HepG2 (cell line): Measurements from ENCODE around the gene LRRC45. TPM values are rescaled to one million over a fixed set of nuclear protein-coding genes. Genes with fewer than 3 reads are reported as not detected.

Source experiments
- CEBPB ChIP-seq: IDR thresholded peaks from 2 replicates; pipeline ENCODE4 v1.6.1; 2011; ENCODE audit warnings: low read depth, low read length, improper control_type of control experiment, borderline replicate concordance
- ERF ChIP-seq: IDR thresholded peaks from 2 replicates; pipeline ENCODE4 v1.6.1; 2018; ENCODE audit warnings: missing biosample characterization, missing genetic modification reagents
- GABPB1 ChIP-seq: IDR thresholded peaks from 2 replicates; pipeline ENCODE4 v1.6.1; 2016; ENCODE audit warnings: mild to moderate bottlenecking, missing genetic modification reagents, moderate library complexity, missing compliant biosample characterization
- MBD4 ChIP-seq: IDR thresholded peaks from 2 replicates; pipeline ENCODE4 v1.6.1; 2012; ENCODE audit warnings: low read length, inconsistent platforms, borderline replicate concordance
- MED8 ChIP-seq: sonication (generic); formaldehyde crosslinking; IDR thresholded peaks from 2 replicates; pipeline ENCODE4 v1.8.1; 2023; ENCODE audit warnings: mild to moderate bottlenecking, missing genetic modification reagents; ENCODE audit not compliant: insufficient replicate concordance
- NFIC ChIP-seq: IDR thresholded peaks from 2 replicates; pipeline ENCODE4 v1.6.1; 2012; ENCODE audit warnings: mild to moderate bottlenecking, low read length, inconsistent platforms
- PHF5A ChIP-seq: IDR thresholded peaks from one replicate; pipeline ENCODE4 v1.6.1; 2018; ENCODE audit warnings: low read depth, missing genetic modification reagents; ENCODE audit not compliant: unreplicated experiment
- PRMT3 ChIP-seq: sonication (generic); formaldehyde crosslinking; IDR thresholded peaks from 2 replicates; pipeline ENCODE4 v1.8.1; 2022; ENCODE audit warnings: low read depth, mild to moderate bottlenecking, moderate library complexity, missing genetic modification reagents, borderline replicate concordance
- REPIN1 ChIP-seq: sonication (generic); formaldehyde crosslinking; IDR thresholded peaks from 2 replicates; pipeline ENCODE4 v1.8.0; 2022; ENCODE audit warnings: missing genetic modification reagents, low read depth, mild to moderate bottlenecking, borderline replicate concordance
- SIX1 ChIP-seq: sonication (generic); formaldehyde crosslinking; IDR thresholded peaks from 2 replicates; pipeline ENCODE4 v1.4.0; 2020; ENCODE audit warnings: missing genetic modification reagents, borderline replicate concordance
- SIX4 ChIP-seq: sonication (generic); formaldehyde crosslinking; IDR thresholded peaks from 2 replicates; pipeline ENCODE4 v1.4.0; 2020; ENCODE audit warnings: missing genetic modification reagents
- TGIF2 ChIP-seq: IDR thresholded peaks from 2 replicates; pipeline ENCODE4 v1.6.1; 2016; ENCODE audit warnings: control low read depth, missing compliant biosample characterization
- THAP11 ChIP-seq: IDR thresholded peaks from 2 replicates; pipeline ENCODE4 v1.6.1; 2016; ENCODE audit warnings: missing biosample characterization, missing genetic modification reagents
- THAP7 ChIP-seq: sonication (generic); formaldehyde crosslinking; IDR thresholded peaks from 2 replicates; pipeline ENCODE4 v1.8.1; 2023; ENCODE audit warnings: mild to moderate bottlenecking, missing genetic modification reagents
- TRIM22 ChIP-seq: fragments of 450-650 bp; IDR thresholded peaks from 2 replicates; pipeline ENCODE4 v1.6.1; 2017
- ZNF30 ChIP-seq: sonication (generic); formaldehyde crosslinking; IDR thresholded peaks from 2 replicates; pipeline ENCODE4 v1.5.0; 2020; ENCODE audit warnings: mild to moderate bottlenecking, missing genetic modification reagents
- ZNF577 ChIP-seq: sonication (generic); formaldehyde crosslinking; IDR thresholded peaks from 2 replicates; pipeline ENCODE4 v1.4.0; 2020; ENCODE audit warnings: mild to moderate bottlenecking, low read depth, missing genetic modification reagents, borderline replicate concordance
- ZNF841 ChIP-seq: sonication (generic); formaldehyde crosslinking; IDR thresholded peaks from 2 replicates; pipeline ENCODE4 v1.8.1; 2023; ENCODE audit warnings: missing genetic modification reagents, borderline replicate concordance
- ZNF891 ChIP-seq: sonication (generic); formaldehyde crosslinking; IDR thresholded peaks from 2 replicates; pipeline ENCODE4 v1.5.0; 2020; ENCODE audit warnings: mild to moderate bottlenecking, missing genetic modification reagents
- polyA plus RNA-seq, 8 experiments: library from polyadenylated mRNA; depleted of rRNA in 3 of 8; stranded (reverse) in 7 of 8; unstranded in 1 of 8; fragments of >200 nt; fragmentation: Illumina TruSeq in 4 of 8; extraction: Trizol in 4 of 8; gene quantifications; 2 replicates each; pipeline versions ENCODE4 v1.2.1 to v1.2.3, GENCODE V29; 2011 to 2016; ENCODE audit warnings: low read depth in 4 of 8, missing spikeins in 1 of 8, mixed read lengths in 1 of 8; ENCODE audit not compliant: insufficient read depth in 1 of 8
- total RNA-seq, 5 experiments: library from RNA; depleted of rRNA; stranded (reverse); fragments of >200 nt; fragmentation: Illumina TruSeq; extraction: Trizol; gene quantifications; 2 replicates each; pipeline ENCODE4 v1.2.3, GENCODE V29; 2016; ENCODE audit warnings: low read depth in 1 of 5
- TF ChIP-seq, protein P1 (sequence below): sonication (generic); formaldehyde crosslinking; IDR thresholded peaks from 2 replicates; pipeline ENCODE4 v1.4.0; 2020; ENCODE audit warnings: missing genetic modification reagents
- TF ChIP-seq, protein P2 (sequence below): sonication (generic); IDR thresholded peaks from 2 replicates; pipeline ENCODE4 v1.6.1; 2016; ENCODE audit warnings: low read depth, borderline replicate concordance
- TF ChIP-seq, protein P3 (sequence below): sonication (generic); formaldehyde crosslinking; IDR thresholded peaks from 2 replicates; pipeline ENCODE4 v1.4.0; 2020; ENCODE audit warnings: mild to moderate bottlenecking, missing genetic modification reagents, borderline replicate concordance
- TF ChIP-seq, protein P4 (sequence below): conservative IDR thresholded peaks from 2 replicates; pipeline ENCODE4 v1.6.1; 2018; ENCODE audit warnings: missing genetic modification reagents

The LRRC45 gene
- total and polyA plus RNA-seq, 2 of the 13 experiments (the other 11 are each of a cell fraction or from before 2014, with no cell fraction given), result 11.6 to 48.1 TPM

GRCh38 chr17:82022981-82023446, at the start of gene LRRC45 (continued):
- TF ChIP-seq THAP7 (CRISPR knock-in tag) (peak; percentile 28; the same call in 1 of the 2 replicates), PRMT3 (CRISPR knock-in tag) (no peak), THAP11 (CRISPR knock-in tag) (peak; percentile 96), ZNF841 (CRISPR knock-in tag) (no peak), SIX1 (CRISPR knock-in tag) (no peak), TGIF2 (CRISPR knock-in tag) (no peak), SIX4 (CRISPR knock-in tag) (no peak), ERF (CRISPR knock-in tag) (no peak), NFIC (no peak), ZNF30 (CRISPR knock-in tag) (no peak), ZNF891 (no peak), CEBPB (no peak), PHF5A (no peak), GABPB1 (CRISPR knock-in tag) (peak; percentile 77), REPIN1 (CRISPR knock-in tag) (no peak), TRIM22 (no peak), ZNF577 (CRISPR knock-in tag) (no peak), MED8 (CRISPR knock-in tag) (no peak), MBD4 (no peak)
- TF ChIP-seq, protein P1, sequence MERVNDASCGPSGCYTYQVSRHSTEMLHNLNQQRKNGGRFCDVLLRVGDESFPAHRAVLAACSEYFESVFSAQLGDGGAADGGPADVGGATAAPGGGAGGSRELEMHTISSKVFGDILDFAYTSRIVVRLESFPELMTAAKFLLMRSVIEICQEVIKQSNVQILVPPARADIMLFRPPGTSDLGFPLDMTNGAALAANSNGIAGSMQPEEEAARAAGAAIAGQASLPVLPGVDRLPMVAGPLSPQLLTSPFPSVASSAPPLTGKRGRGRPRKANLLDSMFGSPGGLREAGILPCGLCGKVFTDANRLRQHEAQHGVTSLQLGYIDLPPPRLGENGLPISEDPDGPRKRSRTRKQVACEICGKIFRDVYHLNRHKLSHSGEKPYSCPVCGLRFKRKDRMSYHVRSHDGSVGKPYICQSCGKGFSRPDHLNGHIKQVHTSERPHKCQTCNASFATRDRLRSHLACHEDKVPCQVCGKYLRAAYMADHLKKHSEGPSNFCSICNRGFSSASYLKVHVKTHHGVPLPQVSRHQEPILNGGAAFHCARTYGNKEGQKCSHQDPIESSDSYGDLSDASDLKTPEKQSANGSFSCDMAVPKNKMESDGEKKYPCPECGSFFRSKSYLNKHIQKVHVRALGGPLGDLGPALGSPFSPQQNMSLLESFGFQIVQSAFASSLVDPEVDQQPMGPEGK (CRISPR knock-in tag), result peak; percentile 36; the same call in 1 of the 2 replicates
- TF ChIP-seq, protein P2, sequence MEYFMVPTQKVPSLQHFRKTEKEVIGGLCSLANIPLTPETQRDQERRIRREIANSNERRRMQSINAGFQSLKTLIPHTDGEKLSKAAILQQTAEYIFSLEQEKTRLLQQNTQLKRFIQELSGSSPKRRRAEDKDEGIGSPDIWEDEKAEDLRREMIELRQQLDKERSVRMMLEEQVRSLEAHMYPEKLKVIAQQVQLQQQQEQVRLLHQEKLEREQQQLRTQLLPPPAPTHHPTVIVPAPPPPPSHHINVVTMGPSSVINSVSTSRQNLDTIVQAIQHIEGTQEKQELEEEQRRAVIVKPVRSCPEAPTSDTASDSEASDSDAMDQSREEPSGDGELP, result no peak
- TF ChIP-seq, protein P3, sequence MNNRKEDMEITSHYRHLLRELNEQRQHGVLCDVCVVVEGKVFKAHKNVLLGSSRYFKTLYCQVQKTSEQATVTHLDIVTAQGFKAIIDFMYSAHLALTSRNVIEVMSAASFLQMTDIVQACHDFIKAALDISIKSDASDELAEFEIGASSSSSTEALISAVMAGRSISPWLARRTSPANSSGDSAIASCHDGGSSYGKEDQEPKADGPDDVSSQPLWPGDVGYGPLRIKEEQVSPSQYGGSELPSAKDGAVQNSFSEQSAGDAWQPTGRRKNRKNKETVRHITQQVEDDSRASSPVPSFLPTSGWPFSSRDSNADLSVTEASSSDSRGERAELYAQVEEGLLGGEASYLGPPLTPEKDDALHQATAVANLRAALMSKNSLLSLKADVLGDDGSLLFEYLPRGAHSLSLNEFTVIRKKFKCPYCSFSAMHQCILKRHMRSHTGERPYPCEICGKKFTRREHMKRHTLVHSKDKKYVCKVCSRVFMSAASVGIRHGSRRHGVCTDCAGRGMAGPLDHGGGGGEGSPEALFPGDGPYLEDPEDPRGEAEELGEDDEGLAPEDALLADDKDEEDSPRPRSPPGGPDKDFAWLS (CRISPR knock-in tag), result no peak
- TF ChIP-seq, protein P4, sequence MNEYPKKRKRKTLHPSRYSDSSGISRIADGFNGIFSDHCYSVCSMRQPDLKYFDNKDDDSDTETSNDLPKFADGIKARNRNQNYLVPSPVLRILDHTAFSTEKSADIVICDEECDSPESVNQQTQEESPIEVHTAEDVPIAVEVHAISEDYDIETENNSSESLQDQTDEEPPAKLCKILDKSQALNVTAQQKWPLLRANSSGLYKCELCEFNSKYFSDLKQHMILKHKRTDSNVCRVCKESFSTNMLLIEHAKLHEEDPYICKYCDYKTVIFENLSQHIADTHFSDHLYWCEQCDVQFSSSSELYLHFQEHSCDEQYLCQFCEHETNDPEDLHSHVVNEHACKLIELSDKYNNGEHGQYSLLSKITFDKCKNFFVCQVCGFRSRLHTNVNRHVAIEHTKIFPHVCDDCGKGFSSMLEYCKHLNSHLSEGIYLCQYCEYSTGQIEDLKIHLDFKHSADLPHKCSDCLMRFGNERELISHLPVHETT, result no peak
